ENCODE results near the gene FAM107B.
"Not testable (repeated sequence)": the region's sequence is repeated elsewhere in the genome, so short reads cannot be mapped to it uniquely, and the experiment has no call there.

Gene FAM107B

DNA sequence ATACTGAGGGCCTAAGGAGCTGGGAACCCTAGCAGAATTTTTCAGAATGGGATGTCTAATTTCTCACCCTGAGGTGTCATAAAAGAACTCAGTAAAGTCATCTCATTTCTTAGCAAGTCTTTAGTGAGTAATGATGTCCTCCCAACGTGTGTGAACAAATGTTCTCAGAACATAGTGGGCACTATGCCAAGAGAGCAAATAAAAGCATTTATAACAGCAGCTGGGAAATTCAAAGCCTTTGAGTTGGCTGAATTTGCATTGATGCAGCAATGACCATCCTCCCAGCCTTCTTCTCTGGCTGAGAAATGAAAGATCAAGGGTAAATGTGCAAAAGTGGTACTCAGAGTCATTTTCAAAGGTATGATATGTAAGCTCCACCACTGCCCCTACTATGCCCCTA, 109.4 kb downstream of the FAM107B start:
- Histone ChIP-seq H3K9me3 (ENCODE audit: control insufficient read depth, low read length) (no peaks in the 10 kb centered on the region), H3K27ac (ENCODE audit: low read depth, low read length, severe bottlenecking) (no peak overlapping the region), H3K4me3 (ENCODE audit: extremely low read depth, insufficient read depth, low read length, poor library complexity, severe bottlenecking) (no peak overlapping the region), H3K4me1 (ENCODE audit: control insufficient read depth, insufficient read depth, low read length, poor library complexity, severe bottlenecking) (no peaks in the 10 kb centered on the region), H3K36me3 (ENCODE audit: control insufficient read depth, insufficient read depth, low read length) (no peaks in the 10 kb centered on the region)
- WGBS, 2 experiments (ENCODE audit: insufficient coverage in 2 of 2) = 33% methylated on average over 1 of the region's 1 CpG; no CpG with 5 or more reads in 1 of the 2 experiments

GRCh38 chr10:14664345-14664744, 110.4 kb downstream of the FAM107B start:
- no peak overlapping the region for H3K27ac ChIP-seq (ENCODE audit: low read depth, low read length, severe bottlenecking)
- 80% methylated on average over 1 of the region's 1 CpG; no CpG with 5 or more reads in 1 of the 2 experiments for WGBS, 2 experiments (ENCODE audit: insufficient coverage in 2 of 2)
- no peaks in the 10 kb centered on the region for H3K9me3 ChIP-seq (ENCODE audit: control insufficient read depth, low read length)
- H3K36me3 ChIP-seq (ENCODE audit: control insufficient read depth, insufficient read depth, low read length) = no peaks in the 10 kb centered on the region
- H3K4me1 ChIP-seq (ENCODE audit: control insufficient read depth, insufficient read depth, low read length, poor library complexity, severe bottlenecking) = no peaks in the 10 kb centered on the region
- no peak overlapping the region for H3K4me3 ChIP-seq (ENCODE audit: extremely low read depth, insufficient read depth, low read length, poor library complexity, severe bottlenecking)

GRCh38 chr10:14661818-14662217, 112.9 kb downstream of the FAM107B start:
- peaks cover 4% of the 10 kb centered on the region for H3K9me3 ChIP-seq (ENCODE audit: control insufficient read depth, low read length)
- H3K4me1 ChIP-seq (ENCODE audit: control insufficient read depth, insufficient read depth, low read length, poor library complexity, severe bottlenecking) = peaks cover 16% of the 10 kb centered on the region
- no peak overlapping the region for H3K27ac ChIP-seq (ENCODE audit: low read depth, low read length, severe bottlenecking)
- H3K4me3 ChIP-seq (ENCODE audit: extremely low read depth, insufficient read depth, low read length, poor library complexity, severe bottlenecking) = no peak overlapping the region
- no peaks in the 10 kb centered on the region for H3K36me3 ChIP-seq (ENCODE audit: control insufficient read depth, insufficient read depth, low read length)
- 92 to 100% methylated on average over 1 to 3 of the region's 3 CpGs for WGBS, 2 experiments (ENCODE audit: insufficient coverage in 2 of 2)

GRCh38 chr10:14660831-14661230, 113.9 kb downstream of the FAM107B start:
- peaks cover 16% of the 10 kb centered on the region for H3K4me1 ChIP-seq (ENCODE audit: control insufficient read depth, insufficient read depth, low read length, poor library complexity, severe bottlenecking)
- no peak overlapping the region for H3K4me3 ChIP-seq (ENCODE audit: extremely low read depth, insufficient read depth, low read length, poor library complexity, severe bottlenecking)
- H3K27ac ChIP-seq (ENCODE audit: low read depth, low read length, severe bottlenecking) = no peak overlapping the region
- peaks cover 4% of the 10 kb centered on the region for H3K9me3 ChIP-seq (ENCODE audit: control insufficient read depth, low read length)
- H3K36me3 ChIP-seq (ENCODE audit: control insufficient read depth, insufficient read depth, low read length) = no peaks in the 10 kb centered on the region
- WGBS, 2 experiments (ENCODE audit: insufficient coverage in 2 of 2) = 95 to 100% methylated on average over 1 to 2 of the region's 3 CpGs

- Histone ChIP-seq H3K9me3 (ENCODE audit: control insufficient read depth, low read length) (peaks cover 4% of the 10 kb centered on the region), H3K27ac (ENCODE audit: low read depth, low read length, severe bottlenecking) (no peak overlapping the region), H3K36me3 (ENCODE audit: control insufficient read depth, insufficient read depth, low read length) (no peaks in the 10 kb centered on the region), H3K4me1 (ENCODE audit: control insufficient read depth, insufficient read depth, low read length, poor library complexity, severe bottlenecking) (peaks cover 26% of the 10 kb centered on the region), H3K4me3 (ENCODE audit: extremely low read depth, insufficient read depth, low read length, poor library complexity, severe bottlenecking) (no peak overlapping the region)
- 86 to 98% methylated on average over 4 of the region's 7 CpGs for WGBS, 2 experiments (ENCODE audit: insufficient coverage in 2 of 2)
These were observed 115.0 kb downstream of the FAM107B start for GRCh38 chr10:14659626-14660196.

DNA sequence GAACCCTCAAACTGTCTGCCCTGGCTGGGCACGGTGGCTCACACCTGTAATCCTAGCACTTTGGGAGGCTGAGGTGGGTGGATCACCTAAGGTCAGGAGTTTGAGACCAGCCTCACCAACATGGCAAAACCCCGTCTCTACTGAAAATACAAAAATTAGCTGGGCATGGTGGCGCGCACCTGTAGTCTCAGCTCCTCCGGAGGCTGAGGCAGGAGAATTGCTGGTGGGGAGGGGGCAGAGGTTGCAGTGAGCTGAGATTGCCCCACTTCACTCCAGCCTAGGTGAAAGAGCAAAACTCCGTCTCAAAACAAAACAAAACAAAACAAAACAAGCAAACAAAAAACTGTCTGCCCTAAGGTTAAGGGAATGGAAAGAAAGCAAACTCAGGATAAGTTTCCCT, 115.6 kb downstream of the FAM107B start:
- not testable (repeated sequence) for H3K9me3 ChIP-seq (ENCODE audit: control insufficient read depth, low read length); H3K36me3 ChIP-seq (ENCODE audit: control insufficient read depth, insufficient read depth, low read length); H3K27ac ChIP-seq (ENCODE audit: low read depth, low read length, severe bottlenecking); H3K4me3 ChIP-seq (ENCODE audit: extremely low read depth, insufficient read depth, low read length, poor library complexity, severe bottlenecking)
- 89 to 96% methylated on average over 3 to 4 of the region's 6 CpGs for WGBS, 2 experiments (ENCODE audit: insufficient coverage in 2 of 2)
- peaks cover 32% of the 10 kb centered on the region for H3K4me1 ChIP-seq (ENCODE audit: control insufficient read depth, insufficient read depth, low read length, poor library complexity, severe bottlenecking)

DNA sequence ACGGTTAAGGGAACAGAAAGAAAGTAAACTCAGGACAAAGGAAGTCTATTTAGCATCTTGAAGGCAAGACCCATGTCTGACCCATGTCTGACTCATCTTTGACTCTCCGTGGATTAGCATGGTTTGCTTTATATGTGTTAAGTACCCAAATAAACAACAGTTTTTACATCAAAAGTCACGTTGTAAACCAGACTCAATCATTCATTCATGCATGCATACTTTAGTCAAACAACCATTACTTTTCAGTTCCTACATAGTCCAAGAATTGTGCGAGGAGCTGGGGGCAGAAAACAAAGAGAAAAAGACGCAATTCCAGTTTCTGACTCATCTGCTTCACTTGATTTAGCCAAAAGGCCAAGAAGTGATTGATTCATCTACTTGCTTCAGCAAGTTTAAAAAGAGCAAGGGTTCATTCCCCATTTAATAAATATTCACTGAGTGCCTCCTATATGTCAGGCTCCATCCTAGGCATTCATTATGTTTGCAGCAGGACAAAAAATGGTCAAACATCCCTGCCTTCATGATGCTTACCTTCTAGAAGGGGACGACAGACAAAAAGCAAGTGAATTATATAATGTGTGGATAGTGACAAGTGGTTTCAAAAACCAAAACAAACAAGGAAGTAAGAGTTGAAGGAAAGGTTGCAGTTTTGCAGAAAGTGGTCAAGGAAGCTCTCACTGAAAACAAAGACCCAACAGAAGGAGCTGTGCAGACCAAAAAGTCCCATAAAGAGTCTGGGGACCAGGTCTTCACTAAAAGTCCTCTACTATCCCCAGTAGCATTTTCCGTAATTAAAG, 116.2 kb downstream of the FAM107B start:
- Histone ChIP-seq H3K4me1 (ENCODE audit: control insufficient read depth, insufficient read depth, low read length, poor library complexity, severe bottlenecking) (peaks cover 33% of the 10 kb centered on the region), H3K4me3 (ENCODE audit: extremely low read depth, insufficient read depth, low read length, poor library complexity, severe bottlenecking) (no peak overlapping the region), H3K9me3 (ENCODE audit: control insufficient read depth, low read length) (peaks cover 4% of the 10 kb centered on the region), H3K36me3 (ENCODE audit: control insufficient read depth, insufficient read depth, low read length) (no peaks in the 10 kb centered on the region), H3K27ac (ENCODE audit: low read depth, low read length, severe bottlenecking) (peak overlapping the region; percentile 70)
- WGBS, 2 experiments (ENCODE audit: insufficient coverage in 2 of 2) = 70 to 89% methylated on average over 3 to 4 of the region's 7 CpGs

DNA sequence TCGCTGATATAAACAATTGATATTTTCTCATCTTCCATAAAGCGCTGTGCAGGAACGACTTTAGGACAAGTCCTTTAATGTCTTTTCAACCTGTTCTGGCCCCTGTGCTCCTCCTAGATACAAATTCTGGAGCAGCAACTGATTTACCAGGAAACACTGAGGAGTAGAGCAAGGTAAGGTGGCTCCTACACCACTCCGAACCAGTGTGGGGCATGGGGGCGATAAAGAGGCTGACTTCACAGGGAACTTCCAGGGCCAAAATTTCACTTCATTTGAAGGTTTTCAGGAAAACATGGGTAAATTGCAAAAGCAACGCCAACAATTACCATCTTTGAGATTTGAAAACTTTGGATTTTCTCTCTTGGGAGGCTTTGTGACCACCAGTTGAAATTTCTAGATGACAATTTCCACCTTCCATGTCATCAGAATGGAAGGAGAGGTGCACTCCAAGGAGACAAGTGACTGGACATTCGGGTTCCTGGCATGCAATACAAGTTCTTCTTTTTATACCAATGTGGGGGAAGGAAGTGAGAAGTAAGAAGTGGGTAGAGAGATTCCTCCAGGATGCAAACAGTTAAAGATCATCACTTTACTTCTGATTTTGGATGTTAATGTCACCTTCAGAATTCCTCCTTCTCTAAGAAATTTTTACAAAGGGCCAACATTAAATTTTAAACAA, 118.5 kb downstream of the FAM107B start:
- no peak overlapping the region for H3K4me3 ChIP-seq (ENCODE audit: extremely low read depth, insufficient read depth, low read length, poor library complexity, severe bottlenecking)
- no peak overlapping the region for H3K27ac ChIP-seq (ENCODE audit: low read depth, low read length, severe bottlenecking)
- peaks cover 4% of the 10 kb centered on the region for H3K9me3 ChIP-seq (ENCODE audit: control insufficient read depth, low read length)
- WGBS, 2 experiments (ENCODE audit: insufficient coverage in 2 of 2) = 85 to 94% methylated on average over 5 to 6 of the region's 7 CpGs
- no peaks in the 10 kb centered on the region for H3K36me3 ChIP-seq (ENCODE audit: control insufficient read depth, insufficient read depth, low read length)
- H3K4me1 ChIP-seq (ENCODE audit: control insufficient read depth, insufficient read depth, low read length, poor library complexity, severe bottlenecking) = peaks cover 55% of the 10 kb centered on the region

DNA sequence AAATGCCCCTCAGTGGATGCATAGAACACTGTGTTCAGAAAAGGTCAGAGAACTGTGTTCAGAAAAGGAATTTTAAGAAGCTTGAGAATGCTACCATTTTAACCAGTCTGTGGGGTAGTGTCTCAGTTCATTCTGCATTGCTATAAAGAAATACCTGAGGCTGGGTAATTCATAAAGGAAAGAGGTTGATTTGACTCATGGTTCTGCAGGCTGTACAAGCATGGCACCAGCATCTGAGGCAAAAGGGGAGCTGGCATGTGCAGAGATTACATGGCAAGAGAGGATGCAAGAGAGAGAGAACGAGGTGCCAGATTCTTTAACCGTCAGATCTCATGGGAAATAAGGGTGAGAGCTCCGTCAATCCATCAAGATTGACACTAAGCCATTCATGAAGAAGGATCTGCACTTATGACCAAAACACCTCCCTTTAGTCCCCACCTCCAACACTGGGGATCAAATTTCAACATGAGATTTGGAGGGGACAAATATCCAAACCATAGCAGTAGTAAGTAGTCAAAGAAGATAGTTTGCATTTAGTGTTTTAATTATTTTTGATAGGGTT, 119.8 kb downstream of the FAM107B start:
- 58 to 83% methylated on average over 1 to 2 of the region's 3 CpGs for WGBS, 2 experiments (ENCODE audit: insufficient coverage in 2 of 2)
- Histone ChIP-seq H3K4me3 (ENCODE audit: extremely low read depth, insufficient read depth, low read length, poor library complexity, severe bottlenecking) (no peak overlapping the region), H3K4me1 (ENCODE audit: control insufficient read depth, insufficient read depth, low read length, poor library complexity, severe bottlenecking) (peaks cover 55% of the 10 kb centered on the region), H3K9me3 (ENCODE audit: control insufficient read depth, low read length) (peaks cover 4% of the 10 kb centered on the region), H3K27ac (ENCODE audit: low read depth, low read length, severe bottlenecking) (no peak overlapping the region), H3K36me3 (ENCODE audit: control insufficient read depth, insufficient read depth, low read length) (no peaks in the 10 kb centered on the region)

DNA sequence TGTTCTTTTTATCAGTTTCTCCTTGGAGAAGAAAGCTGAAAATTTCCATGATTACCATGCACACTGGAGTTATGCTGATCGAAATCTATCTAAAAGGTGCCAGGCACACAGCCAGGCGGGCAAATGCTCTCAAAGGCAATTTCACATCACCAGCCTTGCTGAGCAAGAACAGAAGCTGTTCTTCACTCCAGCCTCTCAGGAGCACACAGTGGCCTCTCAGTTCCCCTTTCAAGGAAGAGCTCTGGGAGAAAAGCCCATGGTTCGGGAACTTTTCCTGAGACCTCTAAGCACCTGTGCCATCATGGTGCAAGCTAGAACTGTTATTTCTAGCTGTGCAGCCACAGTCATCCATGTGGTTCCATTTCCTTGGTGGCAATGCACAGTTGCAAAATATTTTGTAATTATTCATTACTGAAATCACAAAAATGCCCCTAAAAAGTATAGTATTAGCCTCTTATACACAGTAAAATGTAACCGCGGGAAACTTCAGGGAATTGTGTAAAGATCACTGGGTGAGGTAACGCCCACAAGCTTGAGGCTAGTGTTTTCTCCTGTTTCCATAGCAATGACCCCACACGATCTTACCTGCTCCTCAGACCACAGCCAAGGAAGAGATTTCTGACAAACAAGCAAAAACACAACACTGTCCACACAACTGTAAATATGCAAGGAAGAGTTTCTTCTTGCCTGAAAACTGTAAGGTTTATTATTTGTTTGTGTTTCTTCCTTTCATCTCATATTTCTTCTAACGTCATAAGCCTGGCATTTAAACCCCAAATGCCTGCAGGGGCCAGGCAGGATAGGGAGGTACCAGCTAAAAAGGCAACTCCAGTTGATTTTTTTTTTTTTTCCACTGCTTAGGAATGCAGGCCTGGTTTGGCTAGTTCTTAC, 121.2 kb downstream of the FAM107B start:
- H3K27ac ChIP-seq (ENCODE audit: low read depth, low read length, severe bottlenecking) = peak overlapping the region; percentile 97
- WGBS, 2 experiments (ENCODE audit: insufficient coverage in 2 of 2) = 49 to 88% methylated on average over 3 to 6 of the region's 8 CpGs
- H3K4me3 ChIP-seq (ENCODE audit: extremely low read depth, insufficient read depth, low read length, poor library complexity, severe bottlenecking) = no peak overlapping the region

More for the DNA sequence above, 121.2 kb downstream of the FAM107B start:
- no peaks in the 10 kb centered on the region for H3K36me3 ChIP-seq (ENCODE audit: control insufficient read depth, insufficient read depth, low read length)
- H3K9me3 ChIP-seq (ENCODE audit: control insufficient read depth, low read length) = peaks cover under 1% of the 10 kb centered on the region
- peaks cover 61% of the 10 kb centered on the region for H3K4me1 ChIP-seq (ENCODE audit: control insufficient read depth, insufficient read depth, low read length, poor library complexity, severe bottlenecking)

Data from mesodermal cell (in vitro differentiated cells).